RWPE1 (cell line): ENCODE measurements around the gene HDDC2.

Source experiments
- CTCF ChIA-PET: fragments of 350-600 bp; sonication (Branson Sonifier 250); formaldehyde crosslinking; extraction: SDS; loops from one replicate; lab custom pipeline; 2021; lab: Yijun Ruan, JAX
- POLR2A ChIA-PET: fragments of 400-600 bp; formaldehyde crosslinking; extraction: SDS; loops from one replicate; lab custom pipeline; 2020; ENCODE audit warnings: antibody characterized with exemption; ENCODE audit not compliant: low non-redundant PET; lab: Yijun Ruan, JAX
- DNase-seq: peaks from one replicate; pipeline ENCODE4 v3.0.0; 2012; ENCODE audit warnings: low spot score
- H3K27ac ChIP-seq: fragments of 450-650 bp; 2 replicates; pipeline ENCODE4 v1.5.1; 2017
- CTCF ChIP-seq: fragments of 450-650 bp; conservative IDR thresholded peaks from 2 replicates; pipeline ENCODE4 v1.5.1; 2017; ENCODE audit warnings: low read depth, mild to moderate bottlenecking

HDDC2 gene

GRCh38 chr6:125323376-125323775 is 21.6 kb upstream of the HDDC2 start:
- no peak for TF ChIP-seq CTCF
- POLR2A ChIA-PET, result no interaction called here

GRCh38 chr6:125316621-125317020 is 14.9 kb upstream of the HDDC2 start:
- H3K27ac ChIP-seq, result no peak overlapping the region
- POLR2A ChIA-PET, result no interaction called here
- no peak for TF ChIP-seq CTCF
- CTCF ChIA-PET, result interaction anchor here (0.6 to 0.7 kb wide), 2 partner anchors 510 to 676 kb away, joined by 3 read pairs; no protein-coding TSS in a partner anchor
- DNase-seq, result no peak

More at GRCh38 chr6:125323376-125323775, 21.6 kb upstream of the HDDC2 start:
- no peak overlapping the region for H3K27ac ChIP-seq
- DNase-seq, result no peak
- CTCF ChIA-PET, result no interaction called here

GRCh38 chr6:125315548-125315947 is 13.8 kb upstream of the HDDC2 start:
- no peak overlapping the region for H3K27ac ChIP-seq
- DNase-seq, result no peak
- CTCF ChIA-PET, result no interaction called here
- TF ChIP-seq CTCF, result no peak
- POLR2A ChIA-PET, result interaction anchor here (0.6 kb wide), 1 partner anchor 661 kb away, joined by 5 read pairs; no protein-coding TSS in a partner anchor

- ChIA-PET POLR2A (no interaction called here), CTCF (interaction anchor here (0.5 to 2.5 kb wide), 9 partner anchors 26 to 1794 kb away, joined by 3 to 20 read pairs (median 3); no protein-coding TSS in a partner anchor)
- no peak overlapping the region for H3K27ac ChIP-seq
- TF ChIP-seq CTCF, result peak; percentile 76
- peak; percentile 58 for DNase-seq
These were observed 12.3 kb upstream of the HDDC2 start for GRCh38 chr6:125314009-125314581.

- ChIA-PET CTCF (interaction anchor here (0.6 to 2.5 kb wide), 4 partner anchors 441 to 1785 kb away, joined by 3 to 20 read pairs (median 5); no protein-coding TSS in a partner anchor), POLR2A (no interaction called here)
- H3K27ac ChIP-seq, result no peak overlapping the region
- no peak for TF ChIP-seq CTCF
- DNase-seq, result no peak
These were observed 11.2 kb upstream of the HDDC2 start for GRCh38 chr6:125312950-125313349.

- no peak for DNase-seq
- CTCF ChIA-PET, result interaction anchor here (0.6 to 2.5 kb wide), 4 partner anchors 441 to 1784 kb away, joined by 3 to 20 read pairs (median 5); no protein-coding TSS in a partner anchor
- no peak for TF ChIP-seq CTCF
- POLR2A ChIA-PET, result no interaction called here
- H3K27ac ChIP-seq, result no peak overlapping the region
These were observed 10.7 kb upstream of the HDDC2 start for GRCh38 chr6:125312478-125312877.
